Pancreas (tissue), 10 donors: ENCODE measurements around the gene CACNA1E. TPM values are rescaled to one million over a fixed set of nuclear protein-coding genes. Genes with fewer than 3 reads are reported as not detected.

Experiments
- ATAC-seq, 4 donors: fragments of 200-7000 bp; cut with Tn5 transposase; one replicate each; pipeline versions ENCODE4 v1.8.0 to v1.9.1; 2020; ENCODE audit warnings: mild to moderate bottlenecking in 4 of 4, moderate library complexity in 4 of 4
- DNase-seq, 6 donors: peaks; one replicate each; pipeline ENCODE4 v3.0.0-alpha.2; 2020
- FAIRE-seq: peaks from 2 replicates; lab custom pipeline; 2012; peaks lifted over from hg19 to GRCh38; lab: Jason Lieb, UNC
- H3K27ac ChIP-seq, 4 donors: fragments of 200-600 bp; sonication (generic); 1 replicate in 3 of 4; 2 replicates in 1 of 4; pipeline versions ENCODE4 v1.5.0 to v1.8.0; 2020
- H3K27me3 ChIP-seq, 4 donors: fragments of 200-600 bp; one replicate each; pipeline ENCODE4 v1.8.0; 2021
- H3K36me3 ChIP-seq, 3 donors: fragments of 200-600 bp; sonication (generic) in 1 of 3; one replicate each; pipeline versions ENCODE4 v1.5.0 to v1.8.0; 2020 to 2021
- H3K4me1 ChIP-seq, 3 donors: fragments of 200-600 bp; one replicate each; pipeline ENCODE4 v1.8.0; 2021
- H3K4me3 ChIP-seq, 4 donors: fragments of 200-600 bp; sonication (generic) in 2 of 4; one replicate each; pipeline versions ENCODE4 v1.5.0 to v1.8.0; 2020 to 2021
- H3K9me3 ChIP-seq, 4 donors: fragments of 200-600 bp; one replicate each; pipeline ENCODE4 v1.8.0; 2021
- WGBS, 2 donors: extraction: QIAGEN DNeasy Blood & Tissue Kit; methylation state at CpG; one replicate each; pipeline ENCODE4 v1.1.7; 2013; 5-methylcytosine and 5-hydroxymethylcytosine counted together
- intact Hi-C, 3 donors: fragments of 100-400 bp; cut with DNase I; formaldehyde crosslinking; loops; one replicate each; pipeline versions ENCODE4 v1.11.1 to v1.14.2; 2022
- polyA plus RNA-seq, 2 donors: library from polyadenylated mRNA; stranded (reverse); fragments of 200-250 nt; gene quantifications; one replicate each; pipeline ENCODE4 v1.2.3, GENCODE V29; 2013
- total RNA-seq, 6 donors: library from RNA; stranded (reverse); fragmentation: NEBNext Ultra II Directional in 4 of 6; extraction: Animal tissue kit (Norgen Biotek cat#: 25700) in 4 of 6; gene quantifications; one replicate each; pipeline versions ENCODE4 v1.2.1 to v1.2.4, GENCODE V29; 2021 to 2023
- TF ChIP-seq, protein P1 (sequence below), 4 donors: fragments of 200-600 bp; sonication (generic) in 3 of 4; IDR thresholded peaks; one replicate each; pipeline versions ENCODE4 v1.5.0 to v1.8.0; 2021; ENCODE audit warnings: antibody characterized with exemption in 4 of 4
- donor health status: healthy with polysubstance abuse.
- donor health status: DM: no; HTN: no; CAD: no; lungs with moderate emphysema.
- donor health status: DM: no; HTN: no; CAD: no.
- donor health status: control.
- donor health status: control.
- donor health status: Bipolar disorder and iron deficiency.
- donor health status: DM: yes; HTN: yes; CAD: no.
- donor health status: DM: no; HTN: no; CAD: no.
- donor health status: DM: no; HTN: no; CAD: no.
- donor health status: DM: yes; HTN: yes; CAD: no.

Gene CACNA1E
- total and polyA plus RNA-seq, 8 donors = 0.02 to 0.12 (median 0.07) TPM; not detected in 2

DNA sequence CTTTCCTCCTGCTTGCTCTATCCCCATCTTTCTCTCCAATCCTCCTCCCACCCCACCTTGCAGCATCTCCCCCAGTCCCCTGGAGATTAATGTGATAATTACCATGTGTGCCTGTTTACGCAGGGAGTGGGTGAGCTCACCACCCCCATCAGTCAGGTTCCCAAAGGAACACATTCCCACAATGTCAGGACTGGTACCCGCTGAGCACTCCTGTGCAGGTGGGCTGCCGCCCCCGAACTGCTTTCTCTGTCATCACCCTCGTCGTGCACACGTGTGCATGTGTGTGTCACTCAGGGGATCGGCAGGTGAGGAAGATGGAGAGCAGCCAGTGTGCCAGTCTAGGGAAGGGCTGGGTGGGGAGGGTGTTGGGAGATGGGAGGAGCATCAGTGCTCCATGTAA, 163.4 kb downstream of the CACNA1E start:
- no peak for ATAC-seq
- DNase-seq = no peak
- intact Hi-C loops = no loop called here

DNA sequence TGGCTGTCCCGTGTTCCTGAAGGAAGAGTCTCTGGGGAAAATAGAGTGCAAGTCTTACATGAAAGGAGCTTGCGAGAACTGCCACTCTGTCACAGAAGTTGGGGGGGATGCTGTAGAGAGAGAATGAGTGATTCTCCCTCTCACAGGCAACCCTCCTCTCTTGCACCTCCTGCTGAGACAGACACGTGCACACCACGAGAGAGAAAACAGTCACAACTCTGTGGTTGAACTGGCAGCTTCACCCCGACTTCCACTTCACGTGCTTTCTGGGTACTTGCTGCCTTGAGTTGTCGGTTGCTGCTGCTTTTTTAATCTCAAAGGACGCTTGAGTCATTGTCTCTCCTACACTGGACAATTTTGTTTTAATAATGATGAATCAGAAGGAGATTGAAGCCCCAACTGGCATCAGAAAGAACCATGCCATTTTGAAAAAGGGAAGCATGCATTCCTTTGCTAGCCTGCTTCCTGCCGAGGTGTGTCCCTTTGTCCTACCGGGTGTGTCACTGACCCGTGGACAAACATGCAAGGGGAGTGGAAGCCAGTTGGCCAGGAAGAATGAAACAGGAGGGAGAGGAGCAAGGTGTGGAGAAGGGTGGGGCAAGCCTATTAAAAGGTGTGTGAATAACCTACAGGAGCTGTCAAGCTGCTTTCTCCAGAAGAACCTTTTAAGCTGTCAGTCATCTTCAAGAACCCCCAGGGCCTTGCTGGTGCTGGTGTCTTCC, 164.2 kb downstream of the CACNA1E start:
- peak in 1 of 4 donors; percentile 22 for ATAC-seq
- WGBS, 2 donors = 36 to 40% methylated on average over 11 of the region's 11 CpGs
- Histone ChIP-seq H3K4me3 (no peak overlapping the region), H3K9me3 (no peaks in the 10 kb centered on the region), H3K36me3 (no peaks in the 10 kb centered on the region), H3K27me3 (no peaks in the 10 kb centered on the region), H3K27ac (no peak overlapping the region), H3K4me1 (no peaks in the 10 kb centered on the region)
- no peak for FAIRE-seq
- intact Hi-C loops = no loop called here
- TF ChIP-seq, protein P1, sequence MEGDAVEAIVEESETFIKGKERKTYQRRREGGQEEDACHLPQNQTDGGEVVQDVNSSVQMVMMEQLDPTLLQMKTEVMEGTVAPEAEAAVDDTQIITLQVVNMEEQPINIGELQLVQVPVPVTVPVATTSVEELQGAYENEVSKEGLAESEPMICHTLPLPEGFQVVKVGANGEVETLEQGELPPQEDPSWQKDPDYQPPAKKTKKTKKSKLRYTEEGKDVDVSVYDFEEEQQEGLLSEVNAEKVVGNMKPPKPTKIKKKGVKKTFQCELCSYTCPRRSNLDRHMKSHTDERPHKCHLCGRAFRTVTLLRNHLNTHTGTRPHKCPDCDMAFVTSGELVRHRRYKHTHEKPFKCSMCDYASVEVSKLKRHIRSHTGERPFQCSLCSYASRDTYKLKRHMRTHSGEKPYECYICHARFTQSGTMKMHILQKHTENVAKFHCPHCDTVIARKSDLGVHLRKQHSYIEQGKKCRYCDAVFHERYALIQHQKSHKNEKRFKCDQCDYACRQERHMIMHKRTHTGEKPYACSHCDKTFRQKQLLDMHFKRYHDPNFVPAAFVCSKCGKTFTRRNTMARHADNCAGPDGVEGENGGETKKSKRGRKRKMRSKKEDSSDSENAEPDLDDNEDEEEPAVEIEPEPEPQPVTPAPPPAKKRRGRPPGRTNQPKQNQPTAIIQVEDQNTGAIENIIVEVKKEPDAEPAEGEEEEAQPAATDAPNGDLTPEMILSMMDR (IDR thresholded peaks at IDR 0.05) = no peak
- DNase-seq = no peak

More for the DNA sequence above, 163.4 kb downstream of the CACNA1E start:
- Histone ChIP-seq H3K9me3 (no peaks in the 10 kb centered on the region), H3K27me3 (no peaks in the 10 kb centered on the region), H3K36me3 (no peaks in the 10 kb centered on the region), H3K4me3 (no peak overlapping the region), H3K4me1 (no peaks in the 10 kb centered on the region), H3K27ac (no peak overlapping the region)
- no peak for FAIRE-seq
- TF ChIP-seq, protein P1 (IDR thresholded peaks at IDR 0.05) = no peak
- 58 to 70% methylated on average over 8 of the region's 8 CpGs for WGBS, 2 donors

- DNase-seq = no peak
- intact Hi-C loops = no loop called here
- H3K27ac ChIP-seq = no peak overlapping the region
- no peaks in the 10 kb centered on the region for H3K4me1 ChIP-seq
- H3K36me3 ChIP-seq = no peaks in the 10 kb centered on the region
- TF ChIP-seq, protein P1 (IDR thresholded peaks at IDR 0.05) = no peak
- FAIRE-seq = no peak
- no peaks in the 10 kb centered on the region for H3K9me3 ChIP-seq
- WGBS, 2 donors = 29 to 44% methylated on average over 1 of the region's 1 CpG
- H3K4me3 ChIP-seq = no peak overlapping the region
- no peak for ATAC-seq
- H3K27me3 ChIP-seq = no peaks in the 10 kb centered on the region
Measured at GRCh38 chr1:181651276-181651675, 168.0 kb downstream of the CACNA1E start.

- 80 to 89% methylated on average over 2 of the region's 2 CpGs for WGBS, 2 donors
- no peak overlapping the region for H3K27ac ChIP-seq
- H3K4me3 ChIP-seq = no peak overlapping the region
- FAIRE-seq = no peak
- H3K36me3 ChIP-seq = no peaks in the 10 kb centered on the region
- no peaks in the 10 kb centered on the region for H3K27me3 ChIP-seq
- no peak for ATAC-seq
- H3K9me3 ChIP-seq = no peaks in the 10 kb centered on the region
- no peaks in the 10 kb centered on the region for H3K4me1 ChIP-seq
- TF ChIP-seq, protein P1 (IDR thresholded peaks at IDR 0.05) = no peak
- no peak for DNase-seq
- intact Hi-C loops = no loop called here
Measured at GRCh38 chr1:181655756-181656155, 172.4 kb downstream of the CACNA1E start.

DNA sequence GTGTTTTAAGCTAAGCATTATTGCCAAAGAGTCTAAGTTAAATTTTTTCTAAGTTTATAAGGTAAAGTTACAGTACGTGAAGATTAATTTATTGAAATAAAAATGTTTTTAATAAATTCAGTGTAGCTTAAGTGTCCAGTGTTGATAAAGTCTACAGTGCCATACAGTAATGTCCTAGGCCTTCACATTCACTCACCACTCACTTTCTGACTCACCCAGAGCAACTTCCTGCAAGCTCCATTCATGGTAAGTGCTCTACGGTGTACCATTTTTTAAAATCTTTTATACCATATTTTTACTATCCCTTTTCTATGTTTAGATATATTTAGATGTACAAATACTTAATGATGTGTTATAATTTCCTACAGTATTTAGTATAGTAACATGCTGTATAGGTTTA, 173.2 kb downstream of the CACNA1E start:
- TF ChIP-seq, protein P1 (IDR thresholded peaks at IDR 0.05) = no peak
- no peaks in the 10 kb centered on the region for H3K27me3 ChIP-seq
- ATAC-seq = no peak
- no peak overlapping the region for H3K4me3 ChIP-seq
- no peaks in the 10 kb centered on the region for H3K36me3 ChIP-seq
- no peak overlapping the region for H3K27ac ChIP-seq
- H3K4me1 ChIP-seq = no peaks in the 10 kb centered on the region
- intact Hi-C loops = no loop called here
- 56 to 80% methylated on average over 2 of the region's 2 CpGs for WGBS, 2 donors
- no peak for DNase-seq
- no peak for FAIRE-seq
- H3K9me3 ChIP-seq = no peaks in the 10 kb centered on the region
